SIG-M5 treated with dmso at 0.1 percent for 504 hours (cell line): ENCODE data around the gene CARMIL3.

Source experiments
- DNase-seq: peaks from one replicate; lab custom pipeline; 2025; ENCODE audit not compliant: unreplicated experiment; lab: John Stamatoyannopoulos, UW

Gene CARMIL3

DNA sequence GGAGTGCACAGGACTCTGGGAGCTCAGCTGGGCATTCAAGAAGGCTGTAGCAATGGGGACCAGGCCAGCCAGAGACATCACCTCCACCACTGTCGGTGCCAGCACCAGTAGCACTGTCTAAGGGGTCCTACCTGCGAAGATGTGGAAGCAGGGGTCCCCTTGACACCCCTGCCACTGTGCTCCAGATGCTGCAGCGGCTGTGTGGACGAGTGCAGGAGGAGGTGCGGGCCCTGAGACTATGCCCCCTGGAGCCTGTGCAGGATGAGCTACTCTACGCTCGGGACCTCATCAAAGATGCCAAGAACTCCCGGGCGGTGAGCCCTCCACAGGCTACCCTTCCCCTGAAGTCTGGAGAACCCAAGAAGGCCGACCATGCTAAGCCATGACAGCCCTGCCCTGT is 8.6 kb downstream of the CARMIL3 start:
- no peak for DNase-seq

- no peak for DNase-seq
These were observed 9.4 kb downstream of the CARMIL3 start for GRCh38 chr14:24060984-24061913.

DNA sequence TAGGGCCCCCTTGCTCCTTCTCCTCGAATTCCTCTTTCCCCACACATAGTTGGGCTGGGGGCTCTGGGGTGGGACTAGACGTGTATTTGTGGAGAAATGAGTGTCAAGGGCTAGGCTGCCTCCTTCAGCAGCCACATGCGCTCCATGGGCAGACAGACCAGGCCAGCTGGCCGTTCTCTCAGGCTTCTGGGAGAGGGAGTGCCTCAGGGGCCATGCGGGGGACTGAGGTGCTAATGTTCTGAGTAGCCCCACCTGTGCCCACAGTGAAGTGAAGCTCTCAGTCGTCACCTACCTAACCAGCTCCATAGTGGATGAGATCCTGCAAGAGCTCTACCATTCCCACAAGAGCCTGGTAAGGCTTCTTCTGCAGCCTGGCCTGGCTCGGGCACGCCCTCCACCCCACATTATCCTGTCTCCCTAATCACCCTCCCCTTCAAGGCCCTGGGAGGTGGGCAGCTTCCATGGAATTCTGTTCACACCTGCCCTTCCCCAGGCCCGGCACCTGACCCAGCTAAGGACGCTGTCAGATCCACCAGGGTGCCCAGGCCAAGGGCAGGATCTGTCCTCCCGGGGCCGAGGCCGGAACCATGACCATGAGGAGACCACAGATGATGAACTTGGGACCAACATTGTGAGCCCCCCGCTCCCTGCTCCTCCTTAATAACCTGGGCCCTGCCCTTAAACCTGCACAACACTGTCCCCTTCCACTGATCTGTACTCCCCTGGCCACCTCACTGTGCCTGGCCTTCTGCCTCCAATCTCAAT is 10.6 kb downstream of the CARMIL3 start:
- DNase-seq: no peak

DNA sequence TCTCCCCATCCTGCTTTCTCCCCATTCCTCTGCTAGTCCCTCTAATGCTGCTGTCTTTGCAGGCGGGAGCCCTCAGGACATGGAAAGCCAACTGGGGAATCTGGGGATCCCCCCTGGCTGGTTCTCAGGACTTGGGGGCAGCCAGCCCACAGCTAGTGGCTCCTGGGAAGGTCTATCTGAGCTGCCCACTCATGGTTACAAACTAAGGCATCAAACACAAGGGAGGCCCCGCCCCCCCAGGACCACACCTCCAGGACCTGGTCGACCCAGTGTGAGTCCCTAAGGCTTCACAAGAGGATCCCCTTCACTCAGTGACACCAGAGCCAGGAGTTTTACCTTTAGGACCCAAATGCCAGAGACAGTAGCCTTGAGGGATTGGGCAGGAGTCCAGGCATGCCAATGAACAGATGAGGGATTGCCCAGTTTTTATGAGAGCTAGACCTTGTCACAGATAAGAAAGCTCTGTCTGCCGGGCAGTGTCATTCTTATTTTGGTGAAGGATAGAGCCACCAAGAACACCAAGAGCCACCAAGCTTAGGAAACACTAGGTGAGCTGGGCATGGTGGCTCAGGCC is 11.5 kb downstream of the CARMIL3 start:
- no peak for DNase-seq

- no peak for DNase-seq
These were observed 12.4 kb downstream of the CARMIL3 start for GRCh38 chr14:24064091-24064795.

DNA sequence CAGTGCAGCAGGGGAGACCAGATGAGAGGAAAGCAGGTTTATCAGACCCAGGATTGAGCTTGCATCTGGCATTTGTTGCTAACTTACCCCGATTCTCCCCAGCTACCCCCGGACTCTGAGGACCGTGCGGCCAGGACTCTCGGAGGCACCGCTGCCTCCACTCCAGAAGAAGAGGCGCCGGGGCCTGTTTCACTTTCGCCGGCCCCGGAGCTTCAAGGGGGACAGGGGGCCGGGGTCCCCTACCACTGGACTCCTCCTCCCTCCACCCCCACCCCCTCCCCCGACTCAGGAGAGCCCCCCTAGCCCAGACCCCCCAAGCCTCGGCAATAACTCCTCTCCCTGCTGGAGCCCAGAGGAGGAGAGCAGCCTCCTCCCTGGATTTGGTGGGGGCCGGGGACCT is 13.0 kb downstream of the CARMIL3 start:
- DNase-seq: no peak

- no peak for DNase-seq
These were observed 13.6 kb downstream of the CARMIL3 start for GRCh38 chr14:24065408-24065807.

DNA sequence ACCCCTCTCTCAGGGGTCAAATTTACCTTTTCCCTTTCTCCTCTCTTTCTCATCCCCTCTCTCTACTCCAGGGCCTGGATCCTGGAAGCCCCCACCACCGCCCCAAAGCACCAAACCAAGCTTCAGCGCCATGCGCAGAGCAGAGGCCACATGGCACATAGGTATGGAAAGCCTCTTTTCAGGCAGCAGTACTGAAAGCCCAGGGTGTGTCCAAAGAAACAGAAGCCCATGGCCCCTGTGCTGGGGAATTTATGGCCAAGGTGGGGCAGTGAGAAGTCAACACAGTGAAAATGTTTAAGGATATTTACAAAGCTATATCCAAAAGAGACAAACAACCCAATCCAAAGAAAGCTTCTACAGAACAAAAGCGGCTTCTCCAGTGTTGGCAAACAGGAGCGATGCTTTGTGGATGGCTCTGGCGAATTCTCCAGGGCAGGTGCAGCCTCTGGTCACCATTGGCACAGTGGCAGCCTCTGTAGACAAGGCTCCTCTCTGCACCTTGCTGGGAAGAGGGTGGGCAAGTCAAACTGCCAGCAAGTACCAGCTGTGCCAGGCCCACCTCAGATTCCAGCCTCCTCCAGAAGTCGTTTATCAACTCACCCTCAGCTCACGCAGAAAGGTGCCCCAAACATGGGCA is 14.8 kb downstream of the CARMIL3 start:
- no peak for DNase-seq

DNA sequence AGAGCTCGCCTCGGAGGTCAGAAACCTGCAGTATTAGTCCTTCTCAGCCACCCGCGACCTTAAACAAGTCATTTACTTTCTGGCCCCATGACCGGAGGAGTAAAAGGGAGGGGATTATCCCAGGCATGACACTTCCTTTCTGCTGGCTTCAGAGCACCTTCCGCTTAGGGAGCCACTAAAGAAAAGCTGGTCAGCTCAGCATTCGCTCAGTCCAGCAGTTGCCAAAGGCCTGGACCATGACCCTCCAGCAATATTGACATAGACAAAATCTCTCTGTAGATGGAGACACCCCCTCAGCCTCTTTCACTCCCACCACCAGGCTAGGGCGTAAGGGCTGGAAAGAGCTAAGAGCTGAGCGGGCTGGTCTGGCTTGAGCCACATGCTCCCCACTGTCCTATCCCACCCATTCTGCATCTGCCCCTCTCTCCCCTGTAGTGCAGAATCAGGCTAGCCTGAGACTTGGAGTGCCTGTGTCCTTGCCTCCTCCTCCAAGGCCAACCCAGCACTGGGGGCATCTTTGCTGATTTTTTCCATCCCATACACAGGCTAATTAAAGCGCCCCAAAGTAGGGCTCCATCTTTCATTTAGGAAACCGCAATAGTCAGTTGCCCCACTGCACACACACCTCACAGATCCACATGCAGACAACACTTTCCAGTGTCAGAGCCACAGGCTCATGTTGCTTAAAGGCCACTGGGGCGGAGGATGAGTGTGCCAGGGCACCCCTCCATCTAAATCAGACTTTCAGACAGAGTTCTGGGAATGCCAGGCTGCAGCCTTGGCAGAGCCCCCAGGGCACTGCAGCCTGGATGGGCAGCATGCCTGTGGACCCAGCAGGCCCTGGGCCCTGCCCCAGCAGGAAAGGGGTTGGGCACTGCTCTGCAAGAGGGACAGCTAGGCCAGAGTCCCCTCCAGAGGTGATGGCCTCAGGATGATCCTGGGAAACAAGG is 15.6 kb downstream of the CARMIL3 start:
- no peak for DNase-seq

- no peak for DNase-seq
These were observed 17.1 kb downstream of the CARMIL3 start for GRCh38 chr14:24068711-24069410.

- DNase-seq: no peak
These were observed 17.6 kb downstream of the CARMIL3 start for GRCh38 chr14:24069411-24069735.

DNA sequence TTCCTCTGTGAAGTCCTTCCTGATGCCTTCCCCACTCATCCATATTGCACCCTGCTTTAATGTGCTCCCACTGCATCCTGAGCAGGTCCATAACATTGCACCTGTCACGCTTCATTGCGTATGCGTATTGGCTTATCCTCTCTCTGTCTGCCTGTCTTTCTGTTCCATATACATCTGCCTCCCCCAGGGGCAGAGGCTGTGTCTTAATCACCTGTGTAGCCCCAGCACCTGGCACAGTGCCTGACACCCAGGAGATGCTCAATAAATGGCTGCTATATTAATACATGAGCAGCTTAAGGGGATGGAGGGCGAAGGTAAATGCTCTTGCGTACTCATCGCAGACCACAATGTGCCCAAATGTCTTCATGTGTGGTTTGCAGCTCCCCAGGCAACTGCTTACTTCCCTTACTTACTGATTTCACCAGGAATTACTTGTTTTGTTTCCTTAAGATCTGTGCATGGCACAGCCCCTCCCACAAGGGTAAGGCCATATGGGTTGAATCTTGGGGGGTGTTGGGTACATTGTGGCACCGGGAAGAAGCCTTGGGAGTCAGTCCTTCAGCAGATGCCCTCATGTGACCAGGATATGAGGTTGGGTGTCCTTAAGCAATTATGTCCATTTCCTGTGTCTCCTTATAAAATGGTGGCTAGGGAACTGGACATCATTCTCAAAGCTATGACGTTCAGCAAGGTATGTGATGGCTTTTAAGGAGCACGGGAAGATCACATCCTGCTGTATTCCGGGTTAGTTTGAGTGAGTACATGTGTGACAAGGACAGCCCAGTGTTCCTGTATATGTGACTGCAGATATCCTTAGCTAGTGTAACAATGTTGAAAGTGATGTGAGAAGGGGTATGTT is 18.7 kb downstream of the CARMIL3 start:
- DNase-seq: peak; percentile 11

GRCh38 chr14:24071144-24071697 is 19.4 kb downstream of the CARMIL3 start, which contains the start of gene CPNE6:
TSS of gene CPNE6 (plus strand) at chr14:24071562. CDS start at chr14:24072937, 1,375 bp downstream.
- DNase-seq: no peak

- no peak for DNase-seq
These were observed 20.1 kb downstream of the CARMIL3 start for GRCh38 chr14:24071836-24072430.

DNA sequence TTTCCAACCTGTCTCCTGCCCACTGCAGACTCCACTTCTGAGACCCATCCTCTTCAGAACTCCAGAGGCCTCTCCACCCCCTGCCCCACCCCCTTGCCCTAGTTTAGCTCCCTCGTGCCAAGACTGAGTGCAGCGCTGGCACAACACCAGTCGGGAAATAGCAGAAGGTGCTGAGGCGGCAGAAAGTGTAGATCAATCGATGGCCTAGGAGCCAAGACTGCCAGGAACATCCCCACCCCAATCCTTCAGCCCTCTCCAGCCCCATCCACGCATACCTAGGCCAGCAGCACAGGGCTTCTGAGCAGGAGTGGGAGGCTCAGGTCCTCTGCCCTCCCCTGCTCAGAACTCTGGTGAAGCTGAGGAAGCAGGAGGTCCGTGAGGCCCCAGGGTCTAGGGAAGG is 20.6 kb downstream of the CARMIL3 start:
- DNase-seq: no peak

GRCh38 chr14:24072881-24073877 is 21.4 kb downstream of the CARMIL3 start:
- no peak for DNase-seq
